Epithelial cell of proximal tubule (primary cell): Measurements from ENCODE around the gene NCKAP1. TPM values are rescaled to one million over a fixed set of nuclear protein-coding genes. Genes with fewer than 3 reads are reported as not detected.
"Not testable (repeated sequence)": the region's sequence is repeated elsewhere in the genome, so short reads cannot be mapped to it uniquely, and the experiment has no call there.

Experiments
- DNase-seq: peaks from one replicate; pipeline ENCODE4 v3.0.0-alpha.2; 2011; ENCODE audit warnings: low read depth
- H3K4me3 ChIP-seq: 2 replicates; pipeline ENCODE4 v1.5.1; 2011; ENCODE audit warnings: low read depth, mild to moderate bottlenecking, low read length
- CTCF ChIP-seq: conservative IDR thresholded peaks from 2 replicates; pipeline ENCODE4 v1.5.1; 2012; ENCODE audit warnings: low read depth, mild to moderate bottlenecking, low read length
- total RNA-seq: library from RNA; depleted of rRNA; stranded (reverse); fragments of >200 nt; gene quantifications from 2 replicates; pipeline ENCODE4 v1.2.3, GENCODE V29; 2015

The NCKAP1 gene
- total RNA-seq, 1 donor from 2014 or later: 79.5 TPM

DNA sequence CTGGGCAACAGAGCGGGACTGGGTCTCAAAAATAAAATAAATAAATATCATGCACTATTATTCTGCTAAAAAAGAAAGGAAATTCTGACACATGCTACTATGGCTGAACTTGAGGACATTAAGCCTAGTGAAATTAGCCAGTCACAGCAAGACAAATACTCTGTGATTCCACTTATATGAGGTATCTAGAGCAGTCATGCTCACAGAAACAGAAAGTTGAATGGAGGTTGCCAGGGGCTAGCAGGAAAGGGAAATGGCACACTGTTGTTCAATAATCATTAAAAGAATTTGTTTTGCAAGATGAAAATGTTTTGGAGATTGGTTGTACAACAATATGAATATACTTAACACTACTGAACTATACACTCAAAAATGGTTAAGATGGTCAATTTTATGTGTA lies 60.8 kb downstream of the NCKAP1 start:
- no peak overlapping the region for H3K4me3 ChIP-seq
- TF ChIP-seq CTCF: no peak
- DNase-seq: no peak

- no peak for TF ChIP-seq CTCF
- no peak for DNase-seq
Observed at GRCh38 chr2:182973441-182974352, 64.6 kb downstream of the NCKAP1 start.

GRCh38 chr2:182972548-182972942 lies 65.7 kb downstream of the NCKAP1 start:
- no peak for TF ChIP-seq CTCF
- DNase-seq: no peak
- no peak overlapping the region for H3K4me3 ChIP-seq

More at GRCh38 chr2:182973441-182974352, 64.6 kb downstream of the NCKAP1 start:
- H3K4me3 ChIP-seq: no peak overlapping the region

GRCh38 chr2:182971820-182972547 lies 66.3 kb downstream of the NCKAP1 start:
- no peak for TF ChIP-seq CTCF
- H3K4me3 ChIP-seq: no peak overlapping the region
- no peak for DNase-seq

GRCh38 chr2:182970486-182970885 lies 67.8 kb downstream of the NCKAP1 start:
- no peak for TF ChIP-seq CTCF
- no peak for DNase-seq
- no peak overlapping the region for H3K4me3 ChIP-seq

GRCh38 chr2:182968493-182968892 lies 69.8 kb downstream of the NCKAP1 start:
- DNase-seq: no peak
- TF ChIP-seq CTCF: no peak
- no peak overlapping the region for H3K4me3 ChIP-seq

GRCh38 chr2:182966356-182966755 lies 71.9 kb downstream of the NCKAP1 start:
- H3K4me3 ChIP-seq, DNase-seq: not testable (repeated sequence)
